H1 (cell line): Measurements from ENCODE around the gene GABRG3.

Source experiments
- HDAC2 ChIP-seq, 2 experiments: fragments of 300-600 bp in 1 of 2; sonication (generic) in 1 of 2; IDR thresholded peaks; 2 replicates each; pipeline ENCODE4 v1.6.1; 2011 to 2012; ENCODE audit warnings: low read depth in 2 of 2, low read length in 2 of 2, mild to moderate bottlenecking in 2 of 2, moderate library complexity in 2 of 2, borderline replicate concordance in 1 of 2, inconsistent platforms in 1 of 2
- SP1 ChIP-seq: IDR thresholded peaks from 2 replicates; pipeline ENCODE4 v1.6.1; 2011; ENCODE audit warnings: low read depth, low read length

DNA sequence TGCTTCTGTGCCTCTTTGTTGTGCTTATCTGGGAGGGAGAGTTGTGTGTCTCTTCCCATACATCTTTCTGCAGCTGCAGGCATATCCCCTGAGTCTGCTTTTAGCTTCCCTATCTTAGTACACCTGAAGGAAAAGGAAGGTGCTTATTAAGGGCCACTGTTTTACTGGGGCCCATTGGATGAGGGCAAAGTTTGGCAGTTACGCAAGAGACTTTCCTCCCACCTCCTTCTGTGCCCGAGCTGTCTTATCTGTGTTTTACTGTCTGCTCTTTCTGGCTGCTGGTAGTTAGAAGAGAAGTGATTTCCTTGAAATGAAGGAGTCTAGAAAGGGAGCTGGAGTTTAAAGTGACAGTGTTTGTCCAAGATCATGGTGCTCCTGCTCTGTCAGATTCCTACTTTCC, 66.5 kb downstream of the GABRG3 start:
- TF ChIP-seq HDAC2 (IDR thresholded peaks at IDR 0.05; ENCODE audit: borderline replicate concordance in 1 of 2, low read depth in 2 of 2, low read length in 2 of 2) (no peak), SP1 (no peak)
